ENCODE measurements around the gene SLC22A17.

GRCh38 chr14:23392613-23393012 lies 39.9 kb upstream of the SLC22A17 start:
- TF ChIP-seq GABPA (IDR thresholded peaks at IDR 0.05 in 1 of 2, conservative IDR thresholded peaks at IDR 0.05 in 1 of 2) (no peak), CTCF (IDR thresholded peaks at IDR 0.05; ENCODE audit: low read depth, low read length, missing input control) (no peak), JUND (IDR thresholded peaks at IDR 0.05) (no peak), YY1 (IDR thresholded peaks at IDR 0.05) (no peak), HNF4A (conservative IDR thresholded peaks at IDR 0.05) (no peak), SP1 (IDR thresholded peaks at IDR 0.05) (no peak), REST (IDR thresholded peaks at IDR 0.05) (no peak), EGR1 (IDR thresholded peaks at IDR 0.05; ENCODE audit: low read depth in 2 of 2) (no peak), RAD21 (IDR thresholded peaks at IDR 0.05) (no peak)
- TF ChIP-seq, protein P1, sequence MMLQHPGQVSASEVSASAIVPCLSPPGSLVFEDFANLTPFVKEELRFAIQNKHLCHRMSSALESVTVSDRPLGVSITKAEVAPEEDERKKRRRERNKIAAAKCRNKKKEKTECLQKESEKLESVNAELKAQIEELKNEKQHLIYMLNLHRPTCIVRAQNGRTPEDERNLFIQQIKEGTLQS (IDR thresholded peaks at IDR 0.05), result no peak
